Measurements from ENCODE around the gene UQCRC2.

The UQCRC2 gene

DNA sequence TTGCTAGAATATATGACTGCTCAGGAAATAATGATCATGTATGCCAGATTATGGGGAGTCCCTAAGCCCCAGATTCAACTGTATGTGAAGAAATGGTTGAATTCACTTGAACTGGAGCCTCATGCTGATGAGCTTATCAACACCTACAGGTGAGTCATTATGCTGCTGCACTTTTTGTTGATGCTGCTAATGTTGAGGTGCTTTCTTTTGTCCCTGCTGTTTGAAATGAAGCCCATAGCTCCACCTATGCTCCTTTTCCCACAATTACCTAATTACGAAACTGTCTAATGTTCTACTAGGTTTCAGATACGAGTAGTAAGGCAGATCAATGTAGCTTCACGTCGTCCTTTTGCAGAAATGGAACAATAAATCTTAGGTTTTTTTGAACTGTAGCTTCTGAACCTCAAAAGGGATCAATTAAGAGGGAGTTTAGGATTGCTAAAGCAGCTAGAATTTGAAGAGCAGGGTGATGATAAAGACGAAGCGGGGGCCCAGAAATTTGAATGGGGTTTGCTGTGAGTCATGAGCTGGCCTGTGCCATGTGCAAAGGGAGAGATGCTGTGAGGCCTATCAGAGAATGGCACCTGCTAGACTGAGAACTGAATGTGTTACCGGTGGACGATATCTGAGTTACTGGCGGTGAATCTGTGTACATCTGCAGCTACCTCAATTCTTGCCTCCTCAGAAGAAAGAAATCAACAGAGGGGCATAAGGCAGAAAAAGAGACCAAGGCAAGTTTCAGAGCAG is 6.1 kb upstream of the UQCRC2 start:
- no peak for DNase-seq (ENCODE audit: extremely low read depth, low read depth)
- TF ChIP-seq, protein P1, sequence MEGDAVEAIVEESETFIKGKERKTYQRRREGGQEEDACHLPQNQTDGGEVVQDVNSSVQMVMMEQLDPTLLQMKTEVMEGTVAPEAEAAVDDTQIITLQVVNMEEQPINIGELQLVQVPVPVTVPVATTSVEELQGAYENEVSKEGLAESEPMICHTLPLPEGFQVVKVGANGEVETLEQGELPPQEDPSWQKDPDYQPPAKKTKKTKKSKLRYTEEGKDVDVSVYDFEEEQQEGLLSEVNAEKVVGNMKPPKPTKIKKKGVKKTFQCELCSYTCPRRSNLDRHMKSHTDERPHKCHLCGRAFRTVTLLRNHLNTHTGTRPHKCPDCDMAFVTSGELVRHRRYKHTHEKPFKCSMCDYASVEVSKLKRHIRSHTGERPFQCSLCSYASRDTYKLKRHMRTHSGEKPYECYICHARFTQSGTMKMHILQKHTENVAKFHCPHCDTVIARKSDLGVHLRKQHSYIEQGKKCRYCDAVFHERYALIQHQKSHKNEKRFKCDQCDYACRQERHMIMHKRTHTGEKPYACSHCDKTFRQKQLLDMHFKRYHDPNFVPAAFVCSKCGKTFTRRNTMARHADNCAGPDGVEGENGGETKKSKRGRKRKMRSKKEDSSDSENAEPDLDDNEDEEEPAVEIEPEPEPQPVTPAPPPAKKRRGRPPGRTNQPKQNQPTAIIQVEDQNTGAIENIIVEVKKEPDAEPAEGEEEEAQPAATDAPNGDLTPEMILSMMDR (IDR thresholded peaks at IDR 0.05; ENCODE audit: low read depth, low read length, missing control alignments) = no peak
- H3K4me3 ChIP-seq (replicated peaks; ENCODE audit: low read depth, low read length) = no peak overlapping the region

DNA sequence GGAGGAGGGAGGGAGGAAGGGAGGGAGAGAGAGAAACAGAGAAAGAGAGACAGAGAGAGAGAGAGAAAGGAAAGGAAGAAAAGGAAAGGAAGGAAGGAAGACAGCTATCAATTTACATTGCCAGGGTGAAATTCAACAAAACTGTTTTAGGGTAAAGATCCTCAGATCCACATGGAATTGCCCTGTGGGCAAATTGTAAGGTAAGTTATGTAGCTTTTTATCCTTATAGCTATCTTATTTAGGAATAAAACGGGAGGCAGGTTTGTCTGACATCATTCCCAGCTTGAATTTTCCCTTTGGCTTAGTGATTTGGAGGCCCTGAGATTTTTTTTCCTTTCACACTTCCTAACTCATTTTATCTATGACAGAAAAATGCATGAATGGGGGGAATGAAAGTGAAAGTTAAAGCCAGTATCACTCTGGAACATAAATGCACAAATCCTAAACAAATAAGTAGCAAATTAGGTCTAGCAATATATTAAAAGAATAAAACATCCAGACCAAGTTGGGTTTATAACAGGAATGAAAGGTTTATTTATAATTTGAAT is 3.4 kb upstream of the UQCRC2 start:
- TF ChIP-seq, protein P1 (IDR thresholded peaks at IDR 0.05; ENCODE audit: low read depth, low read length, missing control alignments) = no peak
- no peak overlapping the region for H3K4me3 ChIP-seq (replicated peaks; ENCODE audit: low read depth, low read length)
- no peak for DNase-seq (ENCODE audit: extremely low read depth, low read depth)

DNA sequence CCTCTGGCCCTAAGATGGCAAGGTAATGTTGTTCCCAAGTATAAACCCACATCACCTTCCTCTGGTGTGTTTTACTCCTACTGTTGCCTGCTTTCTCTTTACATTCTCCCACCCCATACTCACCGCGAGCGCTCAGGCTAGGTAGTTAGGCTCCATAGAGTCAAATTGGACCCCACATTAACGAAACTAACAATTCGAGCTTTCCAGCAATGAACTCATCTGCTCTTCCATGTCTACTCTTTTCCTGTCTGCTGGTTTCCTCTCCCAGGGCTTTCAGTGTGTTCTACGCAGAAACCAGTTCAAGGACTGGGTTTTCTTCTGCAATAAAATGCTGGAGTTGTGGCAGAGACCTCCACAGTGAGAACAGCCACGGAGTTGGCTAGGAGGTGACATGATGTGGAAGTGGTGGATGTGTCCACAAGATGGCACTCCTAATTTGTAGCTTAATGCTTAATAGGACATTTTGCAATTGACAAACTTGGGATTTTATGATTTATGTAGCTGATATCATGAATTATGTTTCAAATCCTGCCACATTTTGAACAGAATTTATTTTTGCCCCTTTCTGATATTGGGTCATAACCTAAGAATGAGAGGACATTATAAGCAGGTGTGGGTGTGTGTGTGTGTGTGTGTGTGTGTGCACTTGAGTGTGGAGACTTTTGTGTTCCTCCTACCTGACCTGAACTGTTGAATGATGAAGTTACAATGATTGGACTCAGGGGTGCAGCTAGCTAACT is 2.2 kb upstream of the UQCRC2 start:
- H3K4me3 ChIP-seq (replicated peaks; ENCODE audit: low read depth, low read length) = no peak overlapping the region
- TF ChIP-seq, protein P1 (IDR thresholded peaks at IDR 0.05; ENCODE audit: low read depth, low read length, missing control alignments) = peak; percentile 42
- DNase-seq (ENCODE audit: extremely low read depth, low read depth) = no peak

DNA sequence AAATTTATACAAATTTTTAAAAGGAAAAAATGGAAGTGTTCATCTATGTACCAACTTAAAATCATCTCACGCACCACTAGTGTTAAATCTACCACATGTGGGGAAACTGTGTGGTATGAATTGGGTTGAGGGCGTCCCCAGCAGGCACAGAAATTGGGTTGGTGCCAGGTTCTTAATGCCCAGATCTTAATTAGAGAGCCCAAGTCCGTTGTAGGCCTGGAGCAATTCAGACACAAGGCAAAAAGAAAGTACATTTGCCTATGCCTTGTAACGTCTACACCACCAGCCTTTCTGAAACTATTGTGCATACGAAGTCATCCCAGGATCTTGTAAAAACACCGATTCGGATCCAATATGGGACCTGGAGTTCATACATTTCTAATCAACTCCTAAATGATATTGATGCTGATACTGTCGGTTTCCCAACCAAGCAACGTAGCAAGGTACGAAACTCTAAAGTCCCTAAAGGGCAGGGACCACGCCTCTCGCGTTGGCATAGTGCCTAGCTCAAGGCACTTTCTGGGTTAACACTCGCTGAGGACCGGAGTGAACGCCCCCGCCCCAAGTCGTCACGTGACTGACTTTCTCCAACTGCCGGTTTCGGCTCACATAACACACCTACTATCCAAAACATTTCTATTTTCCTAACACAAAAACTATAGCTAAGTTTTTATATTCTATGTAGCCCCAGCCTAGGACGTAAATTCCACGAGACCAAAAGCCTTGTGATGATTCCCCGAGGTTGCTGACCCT is 945 bp upstream of the UQCRC2 start:
- DNase-seq (ENCODE audit: extremely low read depth, low read depth) = peak; percentile 26
- TF ChIP-seq, protein P1 (IDR thresholded peaks at IDR 0.05; ENCODE audit: low read depth, low read length, missing control alignments) = no peak
- peak overlapping the region; percentile 86 for H3K4me3 ChIP-seq (replicated peaks; ENCODE audit: low read depth, low read length)

DNA sequence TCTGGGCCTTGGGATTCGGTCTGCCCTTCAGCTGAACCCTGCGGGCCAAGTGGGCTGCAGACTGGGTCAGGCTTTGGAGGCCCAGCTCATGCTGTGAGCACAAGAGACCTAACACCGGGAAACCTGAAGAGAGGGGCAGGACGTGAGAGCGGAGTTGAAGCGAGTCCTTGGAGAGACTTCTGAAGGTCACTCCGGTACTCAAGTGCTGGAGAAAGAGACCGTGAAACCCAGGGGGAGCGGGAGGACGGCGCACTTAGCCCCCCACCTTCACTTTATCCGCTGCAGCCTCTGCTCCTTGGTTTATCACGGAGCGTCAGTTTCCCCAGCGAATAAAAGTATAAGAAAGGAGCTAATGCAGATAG is 361 bp downstream of the UQCRC2 start:
- TF ChIP-seq, protein P1 (IDR thresholded peaks at IDR 0.05; ENCODE audit: low read depth, low read length, missing control alignments) = no peak
- DNase-seq (ENCODE audit: extremely low read depth, low read depth) = no peak
- peak overlapping the region; percentile 86 for H3K4me3 ChIP-seq (replicated peaks; ENCODE audit: low read depth, low read length)

DNA sequence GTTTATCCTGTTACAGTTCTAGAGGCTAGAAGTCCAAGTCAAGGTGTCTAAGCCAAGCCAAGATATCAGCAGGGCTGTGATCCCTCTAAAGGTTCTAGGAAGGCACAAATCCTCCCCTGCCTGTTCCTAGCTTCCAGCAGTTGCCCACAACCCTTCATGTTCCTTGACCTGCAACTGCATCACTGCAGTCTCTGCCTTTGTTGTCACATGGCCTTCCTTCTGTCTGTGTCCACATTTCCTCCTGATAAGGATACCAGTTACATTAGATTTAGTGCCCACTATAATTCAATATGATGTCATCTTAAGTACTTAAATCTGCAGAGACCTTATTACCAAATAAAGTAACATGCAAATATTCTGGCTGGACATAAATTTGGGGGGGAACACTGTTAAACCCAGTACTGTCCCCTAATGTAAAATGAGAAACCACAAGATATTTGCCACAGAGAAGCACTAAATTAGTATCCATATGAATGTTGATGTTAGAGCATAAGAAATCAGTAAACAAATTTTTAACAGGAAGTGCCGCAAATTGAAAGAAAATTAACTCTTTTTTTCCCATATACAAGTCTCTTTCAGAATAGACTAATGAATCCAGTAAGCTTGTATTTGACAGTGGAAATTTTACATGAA is 4.7 kb downstream of the UQCRC2 start:
- DNase-seq (ENCODE audit: extremely low read depth, low read depth) = no peak
- no peak overlapping the region for H3K4me3 ChIP-seq (replicated peaks; ENCODE audit: low read depth, low read length)

More for the DNA sequence above, 4.7 kb downstream of the UQCRC2 start:
- TF ChIP-seq, protein P1 (IDR thresholded peaks at IDR 0.05; ENCODE audit: low read depth, low read length, missing control alignments) = no peak

All from HFF-Myc (cell line).